Measurements from ENCODE around the gene AGR3.

The AGR3 gene

GRCh38 chr7:16816824-16817223 is 65.0 kb downstream of the AGR3 start:
- H3K27ac ChIP-seq: no peak overlapping the region
- POLR2A ChIA-PET (ENCODE audit: low non-redundant PET): no interaction called here
- TF ChIP-seq, protein P1, sequence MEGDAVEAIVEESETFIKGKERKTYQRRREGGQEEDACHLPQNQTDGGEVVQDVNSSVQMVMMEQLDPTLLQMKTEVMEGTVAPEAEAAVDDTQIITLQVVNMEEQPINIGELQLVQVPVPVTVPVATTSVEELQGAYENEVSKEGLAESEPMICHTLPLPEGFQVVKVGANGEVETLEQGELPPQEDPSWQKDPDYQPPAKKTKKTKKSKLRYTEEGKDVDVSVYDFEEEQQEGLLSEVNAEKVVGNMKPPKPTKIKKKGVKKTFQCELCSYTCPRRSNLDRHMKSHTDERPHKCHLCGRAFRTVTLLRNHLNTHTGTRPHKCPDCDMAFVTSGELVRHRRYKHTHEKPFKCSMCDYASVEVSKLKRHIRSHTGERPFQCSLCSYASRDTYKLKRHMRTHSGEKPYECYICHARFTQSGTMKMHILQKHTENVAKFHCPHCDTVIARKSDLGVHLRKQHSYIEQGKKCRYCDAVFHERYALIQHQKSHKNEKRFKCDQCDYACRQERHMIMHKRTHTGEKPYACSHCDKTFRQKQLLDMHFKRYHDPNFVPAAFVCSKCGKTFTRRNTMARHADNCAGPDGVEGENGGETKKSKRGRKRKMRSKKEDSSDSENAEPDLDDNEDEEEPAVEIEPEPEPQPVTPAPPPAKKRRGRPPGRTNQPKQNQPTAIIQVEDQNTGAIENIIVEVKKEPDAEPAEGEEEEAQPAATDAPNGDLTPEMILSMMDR (conservative IDR thresholded peaks at IDR 0.05; ENCODE audit: low read depth): no peak

DNA sequence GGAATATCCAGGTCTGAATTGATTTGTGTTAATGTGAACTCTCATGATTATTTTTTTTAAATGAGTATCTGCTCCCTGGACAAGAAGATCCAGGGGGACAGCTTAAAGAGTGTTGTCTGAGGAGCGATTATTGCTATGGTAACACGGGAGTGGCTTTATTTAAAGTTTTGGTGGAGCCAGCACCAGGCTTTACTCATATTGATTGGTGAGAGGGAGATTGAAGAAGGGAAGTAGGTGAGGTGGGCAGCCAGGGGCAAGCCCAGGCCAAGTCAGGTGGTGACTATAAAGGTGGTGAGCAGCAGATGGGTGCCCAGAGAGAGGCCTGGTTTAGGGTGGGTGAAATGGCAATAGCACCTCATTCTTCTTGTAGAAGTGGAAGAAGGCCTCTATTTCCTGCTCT is 66.8 kb downstream of the AGR3 start:
- no peak for DNase-seq (ENCODE audit: low spot score)
- no peak overlapping the region for H3K27ac ChIP-seq
- ChIA-PET CTCF (no interaction called here), POLR2A (ENCODE audit: low non-redundant PET) (no interaction called here)
- TF ChIP-seq, protein P1 (conservative IDR thresholded peaks at IDR 0.05; ENCODE audit: low read depth): no peak

More at GRCh38 chr7:16816824-16817223, 65.0 kb downstream of the AGR3 start:
- CTCF ChIA-PET: no interaction called here
- DNase-seq (ENCODE audit: low spot score): no peak

DNA sequence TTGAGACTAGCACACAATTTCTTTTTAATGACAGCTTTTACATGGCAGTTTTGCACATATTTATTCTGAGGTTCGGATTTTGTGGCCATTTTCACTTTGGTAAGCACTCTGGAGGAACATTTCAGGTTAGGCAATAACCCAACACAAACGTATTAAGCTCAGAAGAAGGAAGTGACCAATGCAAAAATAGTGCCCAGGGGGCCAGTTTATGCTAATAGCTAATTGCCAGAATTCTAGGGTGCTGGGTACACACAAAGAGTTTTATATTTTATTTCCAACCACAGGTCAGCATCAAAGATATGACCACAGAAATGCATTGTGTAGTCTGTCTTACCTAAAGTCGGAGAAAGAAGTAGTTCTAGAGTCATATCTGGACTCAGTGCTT is 68.6 kb downstream of the AGR3 start:
- no peak overlapping the region for H3K27ac ChIP-seq
- CTCF ChIA-PET: no interaction called here
- TF ChIP-seq, protein P1 (conservative IDR thresholded peaks at IDR 0.05; ENCODE audit: low read depth): no peak
- POLR2A ChIA-PET (ENCODE audit: low non-redundant PET): no interaction called here
- no peak for DNase-seq (ENCODE audit: low spot score)

DNA sequence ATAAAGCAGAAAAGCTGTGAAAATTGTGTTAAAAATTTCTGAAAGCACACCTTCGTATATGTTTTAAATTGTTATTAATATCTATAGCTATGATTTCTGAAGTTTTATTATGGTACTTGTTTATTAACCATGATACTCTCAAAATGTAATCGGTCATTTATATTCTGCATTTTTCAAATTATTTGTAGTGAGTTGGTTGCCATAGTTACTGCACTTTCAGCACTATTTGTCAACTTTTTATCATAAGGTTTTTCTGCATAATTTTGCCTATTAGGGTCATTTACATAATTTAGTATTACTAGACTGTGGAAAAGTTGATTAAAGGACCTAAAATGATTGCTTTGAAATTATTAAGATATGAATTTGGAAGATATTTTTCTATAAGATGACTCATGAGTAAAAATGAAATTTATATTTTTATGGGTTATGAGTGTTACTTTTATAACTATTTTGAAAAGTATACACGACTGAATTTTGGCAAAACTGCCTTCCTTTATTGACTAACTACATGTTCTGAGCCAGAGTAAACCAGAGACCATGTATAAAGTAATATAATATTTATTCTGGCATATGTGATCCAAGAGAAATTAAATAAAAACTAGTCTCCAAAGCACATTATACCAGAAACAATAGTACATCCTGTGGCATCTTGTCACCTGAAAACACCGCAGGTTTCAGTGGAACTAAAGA is 69.1 kb downstream of the AGR3 start:
- DNase-seq (ENCODE audit: low spot score): no peak
- ChIA-PET CTCF (interaction anchor here (1.1 kb wide), 1 partner anchor 10 kb away, joined by 3 read pairs; no protein-coding TSS in a partner anchor), POLR2A (ENCODE audit: low non-redundant PET) (no interaction called here)
- TF ChIP-seq, protein P1 (conservative IDR thresholded peaks at IDR 0.05; ENCODE audit: low read depth): no peak
- H3K27ac ChIP-seq: no peak overlapping the region

DNA sequence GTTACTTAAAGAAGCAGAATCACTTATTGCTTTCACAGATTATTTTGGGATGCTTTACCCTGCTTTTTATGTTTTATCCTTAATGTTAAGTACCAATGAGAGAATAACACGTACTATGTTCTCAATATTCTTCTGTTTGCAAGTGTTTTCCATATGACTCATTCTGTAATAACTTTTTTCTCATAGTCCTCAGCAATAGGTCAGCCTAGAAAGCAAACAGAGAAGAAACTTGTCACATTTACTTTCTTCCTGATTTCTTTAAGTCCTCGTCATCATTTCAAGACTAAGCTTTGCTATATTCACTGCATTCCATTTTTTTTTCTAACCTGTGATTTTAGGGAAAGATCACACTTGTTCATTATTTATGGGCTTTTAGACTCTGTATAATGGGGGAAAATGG is 70.2 kb downstream of the AGR3 start:
- ChIA-PET CTCF (interaction anchor here (0.6 to 1.1 kb wide), 4 partner anchors 9 to 990 kb away, joined by 3 to 5 read pairs (median 3); no protein-coding TSS in a partner anchor), POLR2A (ENCODE audit: low non-redundant PET) (no interaction called here)
- peak; percentile 24 for DNase-seq (ENCODE audit: low spot score)
- TF ChIP-seq, protein P1 (conservative IDR thresholded peaks at IDR 0.05; ENCODE audit: low read depth): no peak
- no peak overlapping the region for H3K27ac ChIP-seq

DNA sequence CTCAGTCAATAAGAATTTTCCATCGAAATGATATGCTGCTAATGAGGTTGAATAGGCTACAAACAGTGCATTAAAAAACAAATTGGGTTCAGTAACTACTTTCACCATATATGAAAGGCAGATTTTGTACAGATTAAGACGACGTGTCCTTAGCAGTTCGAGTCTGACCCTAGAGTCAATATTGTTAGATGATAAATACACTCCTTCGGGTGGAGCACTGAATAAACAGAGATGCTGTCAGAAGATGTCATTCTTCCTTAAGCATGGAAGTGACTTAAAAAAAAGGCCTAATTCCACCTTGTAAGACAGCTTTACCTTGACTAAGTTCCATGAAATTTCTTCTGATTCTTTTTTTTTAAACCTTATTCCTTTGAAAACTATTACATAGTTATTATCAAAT is 71.2 kb downstream of the AGR3 start:
- TF ChIP-seq, protein P1 (conservative IDR thresholded peaks at IDR 0.05; ENCODE audit: low read depth): no peak
- no peak overlapping the region for H3K27ac ChIP-seq
- POLR2A ChIA-PET (ENCODE audit: low non-redundant PET): no interaction called here
- no peak for DNase-seq (ENCODE audit: low spot score)
- CTCF ChIA-PET: interaction anchor here (0.5 kb wide), 1 partner anchor 409 kb away, joined by 3 read pairs; no protein-coding TSS in a partner anchor
